H1 (cell line): ENCODE results near the gene VSTM2L. TPM values are rescaled to one million over a fixed set of nuclear protein-coding genes. Genes with fewer than 3 reads are reported as not detected.
A peak's percentile ranks its signal among the peaks of the same experiment; 100 is the strongest.

Source experiments
- CTCF ChIA-PET: fragments of 300-600 bp; sonication (Branson Sonifier 250); formaldehyde crosslinking; loops from one replicate; lab custom pipeline; 2021; ENCODE audit not compliant: partially characterized antibody; lab: Charles Lee
- POLR2A ChIA-PET: fragments of 300-600 bp; sonication (Branson Sonifier 250); formaldehyde crosslinking; loops from one replicate; lab custom pipeline; 2021; ENCODE audit warnings: inconsistent platforms; ENCODE audit not compliant: partially characterized antibody; lab: Charles Lee
- DNase-seq, 2 experiments: peaks; one replicate each; pipeline versions ENCODE4 v3.0.0 to v3.0.0-alpha.2; 2010 to 2022; ENCODE audit warnings: low spot score in 2 of 2, low read depth in 1 of 2, mixed read lengths in 1 of 2
- FAIRE-seq: peaks from 2 replicates; lab custom pipeline; 2011; peaks lifted over from hg19 to GRCh38; lab: Jason Lieb, UNC
- H2AFZ ChIP-seq: 2 replicates; pipeline ENCODE4 v1.8.1; 2012; ENCODE audit warnings: low read length, inconsistent platforms
- H2AK5ac ChIP-seq: 2 replicates; pipeline ENCODE4 v1.6.1; 2013; ENCODE audit warnings: low read depth, low read length
- H2BK120ac ChIP-seq: replicated peaks from 2 replicates; pipeline ENCODE3; 2013; ENCODE audit warnings: low read depth, low read length, inconsistent platforms
- H2BK12ac ChIP-seq: 2 replicates; pipeline ENCODE4 v1.6.1; 2013; ENCODE audit warnings: low read depth, low read length
- H2BK15ac ChIP-seq: 2 replicates; pipeline ENCODE4 v1.6.1; 2013; ENCODE audit warnings: low read length
- H2BK20ac ChIP-seq: 2 replicates; pipeline ENCODE4 v1.6.1; 2013; ENCODE audit warnings: low read length
- H2BK5ac ChIP-seq: 2 replicates; pipeline ENCODE4 v1.6.1; 2013; ENCODE audit warnings: low read depth, low read length
- H3K14ac ChIP-seq: 2 replicates; pipeline ENCODE4 v1.6.1; 2013; ENCODE audit warnings: inconsistent platforms; ENCODE audit not compliant: insufficient read length
- H3K18ac ChIP-seq: 2 replicates; pipeline ENCODE4 v1.6.1; 2013; ENCODE audit warnings: low read length; ENCODE audit errors: extremely low read depth
- H3K23ac ChIP-seq: 2 replicates; pipeline ENCODE4 v1.6.1; 2013; ENCODE audit warnings: inconsistent platforms; ENCODE audit not compliant: insufficient read length
- H3K23me2 ChIP-seq: 2 replicates; pipeline ENCODE4 v1.6.1; 2013; ENCODE audit warnings: low read depth, low read length
- H3K27ac ChIP-seq: 2 replicates; pipeline ENCODE4 v1.6.1; 2011; ENCODE audit warnings: low read depth, low read length, inconsistent platforms
- H3K27me3 ChIP-seq, 4 experiments: replicated peaks in 1 of 4; 1 replicate in 1 of 4; 2 replicates in 3 of 4; pipeline versions ENCODE4 v1.6.1 to v1.8.1; 2011 to 2013; ENCODE audit warnings: low read length in 3 of 4, mild to moderate bottlenecking in 3 of 4, inconsistent platforms in 2 of 4, mixed read lengths in 2 of 4, moderate library complexity in 1 of 4; ENCODE audit not compliant: control insufficient read depth in 3 of 4, insufficient read depth in 3 of 4; ENCODE audit errors: extremely low read depth in 1 of 4
- H3K36me3 ChIP-seq, 4 experiments: 2 replicates each; pipeline versions ENCODE4 v1.6.1 to v1.8.1; 2011 to 2013; ENCODE audit warnings: mild to moderate bottlenecking in 4 of 4, low read length in 3 of 4, moderate library complexity in 2 of 4, control low read depth in 1 of 4, inconsistent platforms in 1 of 4; ENCODE audit not compliant: insufficient read depth in 4 of 4, control insufficient read depth in 2 of 4
- H3K4ac ChIP-seq: replicated peaks from 2 replicates; pipeline ENCODE3; 2013; ENCODE audit warnings: low read length, low read depth, mixed read lengths, inconsistent platforms; ENCODE audit not compliant: insufficient read length
- H3K4me1 ChIP-seq, 4 experiments: replicated peaks in 1 of 4; 1 replicate in 1 of 4; 2 replicates in 3 of 4; pipeline versions ENCODE4 v1.6.1 to v1.8.1; 2011 to 2013; ENCODE audit warnings: low read length in 3 of 4, inconsistent platforms in 2 of 4, mixed read lengths in 1 of 4; ENCODE audit not compliant: insufficient read depth in 4 of 4, control insufficient read depth in 3 of 4
- H3K4me2 ChIP-seq, 2 experiments: 2 replicates each; pipeline versions ENCODE4 v1.6.1 to v1.8.1; 2011 to 2013; ENCODE audit warnings: low read depth in 2 of 2, low read length in 2 of 2, control low read depth in 1 of 2, inconsistent platforms in 1 of 2, mild to moderate bottlenecking in 1 of 2; ENCODE audit not compliant: insufficient read depth in 1 of 2
- H3K4me3 ChIP-seq, 4 experiments: fragments of 200-600, 300-600 bp in 1 of 4; sonication (generic), shearing (Covaris generic), sonication (Bioruptor Twin) in 1 of 4; 2 replicates each; pipeline versions ENCODE4 v1.5.1 to v1.8.1; 2011 to 2016; ENCODE audit warnings: low read length in 4 of 4, low read depth in 3 of 4, control low read depth in 2 of 4, inconsistent platforms in 2 of 4, mild to moderate bottlenecking in 2 of 4, mixed read lengths in 1 of 4, moderate library complexity in 1 of 4; ENCODE audit not compliant: insufficient read depth in 2 of 4; ENCODE audit errors: extremely low read depth in 1 of 4
- H3K56ac ChIP-seq: replicated peaks from 2 replicates; pipeline ENCODE3; 2013; ENCODE audit warnings: low read depth, mild to moderate bottlenecking, mixed read lengths, low read length, inconsistent platforms; ENCODE audit not compliant: insufficient read length
- H3K79me1 ChIP-seq: 2 replicates; pipeline ENCODE4 v1.6.1; 2013; ENCODE audit warnings: low read depth, low read length, control low read depth
- H3K79me2 ChIP-seq, 2 experiments: 2 replicates each; pipeline versions ENCODE4 v1.6.1 to v1.8.1; 2012 to 2013; ENCODE audit warnings: low read length in 2 of 2, mild to moderate bottlenecking in 2 of 2, inconsistent platforms in 1 of 2; ENCODE audit not compliant: insufficient read depth in 2 of 2, control insufficient read depth in 1 of 2
- H3K9ac ChIP-seq, 4 experiments: replicated peaks in 1 of 4; 1 replicate in 1 of 4; 2 replicates in 3 of 4; pipeline versions ENCODE4 v1.6.1 to v1.8.1; 2011 to 2013; ENCODE audit warnings: low read depth in 3 of 4, low read length in 3 of 4, control low read depth in 2 of 4, mild to moderate bottlenecking in 2 of 4, moderate library complexity in 2 of 4, inconsistent platforms in 1 of 4; ENCODE audit errors: extremely low read depth in 1 of 4
- H3K9me3 ChIP-seq, 2 experiments: 2 replicates each; pipeline versions ENCODE4 v1.6.1 to v1.8.1; 2012 to 2013; ENCODE audit warnings: mild to moderate bottlenecking in 2 of 2, moderate library complexity in 2 of 2, control low read depth in 1 of 2, inconsistent platforms in 1 of 2, low read depth in 1 of 2, low read length in 1 of 2, mixed read lengths in 1 of 2; ENCODE audit not compliant: insufficient read depth in 2 of 2
- H4K20me1 ChIP-seq, 2 experiments: replicated peaks in 1 of 2; 2 replicates each; pipeline versions ENCODE3 to v1.8.1; 2011 to 2013; ENCODE audit warnings: inconsistent platforms in 2 of 2, low read length in 2 of 2, mild to moderate bottlenecking in 1 of 2; ENCODE audit not compliant: insufficient read depth in 2 of 2, control insufficient read depth in 1 of 2
- H4K5ac ChIP-seq: 2 replicates; pipeline ENCODE4 v1.6.1; 2013; ENCODE audit warnings: low read length, low read depth, mixed read lengths, inconsistent platforms; ENCODE audit not compliant: insufficient read length
- H4K8ac ChIP-seq: 2 replicates; pipeline ENCODE4 v1.8.0; 2013; ENCODE audit warnings: mild to moderate bottlenecking, moderate library complexity, low read length, inconsistent platforms; ENCODE audit not compliant: insufficient read depth; ENCODE audit errors: extremely low read depth
- H4K91ac ChIP-seq: replicated peaks from 2 replicates; pipeline ENCODE3; 2013; ENCODE audit warnings: low read length, mixed read lengths, inconsistent platforms; ENCODE audit not compliant: insufficient read length
- CEBPB ChIP-seq: IDR thresholded peaks from 2 replicates; pipeline ENCODE4 v1.6.1; 2012; ENCODE audit warnings: low read depth, low read length
- EP300 ChIP-seq, 2 experiments: IDR thresholded peaks; 1 replicate in 1 of 2; 2 replicates in 1 of 2; pipeline ENCODE4 v1.6.1; 2011 to 2012; ENCODE audit warnings: low read depth in 2 of 2, low read length in 2 of 2, mild to moderate bottlenecking in 2 of 2, borderline replicate concordance in 1 of 2, inconsistent platforms in 1 of 2, moderate library complexity in 1 of 2
- KDM5A ChIP-seq: fragments of 200-600 bp; IDR thresholded peaks from 2 replicates; pipeline ENCODE4 v1.7.1; 2012; ENCODE audit warnings: mild to moderate bottlenecking, low read length, inconsistent platforms, mixed read lengths
- POU5F1 ChIP-seq: IDR thresholded peaks from 2 replicates; pipeline ENCODE4 v1.6.1; 2011; ENCODE audit warnings: low read depth, mild to moderate bottlenecking, low read length, moderate library complexity
- TAF7 ChIP-seq: optimal IDR thresholded peaks from 2 replicates; pipeline ENCODE3; 2011; ENCODE audit warnings: low read depth, mild to moderate bottlenecking, inconsistent platforms, low read length, moderate library complexity, borderline replicate concordance
- WGBS, 2 experiments: shearing (Covaris generic) in 1 of 2; methylation state at CpG; one replicate each; pipeline versions ENCODE4 v1.1.6 to v1.1.7; 2013 to 2015; ENCODE audit warnings: low lambda C conversion rate in 2 of 2, mixed read lengths in 2 of 2, inconsistent platforms in 1 of 2, low coverage in 1 of 2, missing lambda C conversion rate in 1 of 2; ENCODE audit not compliant: insufficient replicate concordance in 2 of 2, insufficient coverage in 1 of 2, insufficient read length in 1 of 2; ENCODE audit errors: extremely low coverage in 1 of 2, missing lambda C conversion rate in 1 of 2; 5-methylcytosine and 5-hydroxymethylcytosine counted together
- polyA plus RNA-seq, 7 experiments: library from polyadenylated mRNA; depleted of rRNA in 3 of 7; stranded (reverse) in 5 of 7; unstranded in 2 of 7; fragments of >200 nt in 5 of 7; fragments of 200-250 nt in 2 of 7; gene quantifications; 1 replicate in 5 of 7; 2 replicates in 1 of 7; 4 replicates in 1 of 7; pipeline versions ENCODE4 v1.2.1 to v1.2.3, GENCODE V29; 2011 to 2013; ENCODE audit warnings: missing spikeins in 2 of 7, mixed read lengths in 2 of 7
- total RNA-seq: library from RNA; stranded (reverse); fragmentation: NEBNext Ultra II Directional; extraction: Animal tissue kit (Norgen Biotek cat#: 25700); gene quantifications from 2 replicates; pipeline ENCODE4 v1.2.1, GENCODE V29; 2021

VSTM2L gene
- total and polyA plus RNA-seq, 2 of the 8 experiments (the other 6 are each of a cell fraction or from before 2014, with no cell fraction given) = 1.3 to 3.2 TPM

DNA sequence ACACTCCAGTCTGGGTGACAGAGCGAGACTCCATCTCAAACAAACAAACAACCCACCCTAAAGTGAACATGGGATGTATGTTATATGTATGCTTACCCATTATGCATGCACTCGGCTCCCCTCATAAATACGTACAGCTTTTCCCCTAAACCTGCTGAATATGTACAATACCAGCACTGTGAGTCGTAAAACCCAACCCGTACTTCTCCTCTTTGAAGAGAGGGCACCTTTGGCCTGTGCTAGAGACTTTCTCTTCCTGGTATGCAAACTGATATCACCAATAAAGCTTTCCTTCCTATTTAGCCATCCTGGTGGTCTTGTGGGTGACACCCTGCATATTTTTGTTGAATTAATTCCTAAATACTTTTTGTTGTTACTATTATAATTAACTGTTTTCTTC, 51.3 kb downstream of the VSTM2L start:
- H2BK12ac ChIP-seq = no peak overlapping the region
- no peaks in the 10 kb centered on the region for H3K9me3 ChIP-seq
- H3K23me2 ChIP-seq = no peaks in the 10 kb centered on the region
- H2BK5ac ChIP-seq = no peak overlapping the region
- H3K27me3 ChIP-seq = no peaks in the 10 kb centered on the region
- H3K18ac ChIP-seq = no peak overlapping the region
- no peak overlapping the region for H4K5ac ChIP-seq
- no peak overlapping the region for H2BK15ac ChIP-seq
- no peak overlapping the region for H3K4me3 ChIP-seq
- H3K27ac ChIP-seq = no peak overlapping the region
- no peak overlapping the region for H2AFZ ChIP-seq
- no peak for FAIRE-seq
- H3K56ac ChIP-seq = no peak overlapping the region
- no peaks in the 10 kb centered on the region for H4K20me1 ChIP-seq
- CTCF ChIA-PET = interaction anchor here (0.9 to 4.9 kb wide), 6 partner anchors 11 to 120 kb away, joined by 3 to 28 read pairs (median 3); partner anchors contain the start of gene VSTM2L
- 88% methylated on average over 5 of the region's 5 CpGs; no CpG with 5 or more reads in 1 of the 2 experiments for WGBS, 2 experiments
- no peak overlapping the region for H3K14ac ChIP-seq
- DNase-seq = peak in 1 of 2 experiments; percentile 29
- H4K8ac ChIP-seq = no peak overlapping the region
- no peaks in the 10 kb centered on the region for H3K79me2 ChIP-seq
- no peak overlapping the region for H2BK20ac ChIP-seq
- no peaks in the 10 kb centered on the region for H3K79me1 ChIP-seq
- no peak overlapping the region for H2BK120ac ChIP-seq
- no peak overlapping the region for H4K91ac ChIP-seq
- H3K9ac ChIP-seq = no peak overlapping the region
- H3K4me1 ChIP-seq = no peaks in the 10 kb centered on the region
- no peak overlapping the region for H3K23ac ChIP-seq
- no peak overlapping the region for H3K4me2 ChIP-seq
- no peak overlapping the region for H3K4ac ChIP-seq
- H2AK5ac ChIP-seq = no peak overlapping the region
- POLR2A ChIA-PET = no interaction called here
- no peaks in the 10 kb centered on the region for H3K36me3 ChIP-seq
- no peak for TF ChIP-seq CEBPB
- no peak for TF ChIP-seq POU5F1
- no peak for TF ChIP-seq TAF7
- no peak for TF ChIP-seq KDM5A
- no peak for TF ChIP-seq EP300 (IDR thresholded peaks at IDR 0.05; ENCODE audit: borderline replicate concordance in 1 of 2, low read depth in 2 of 2, low read length in 2 of 2)
